Endothelial cell of umbilical vein (primary cell): ENCODE results near the gene RIPOR3. TPM values are rescaled to one million over a fixed set of nuclear protein-coding genes. Genes with fewer than 3 reads are reported as not detected.

Experiments
- BruUV-seq: library from RNA; stranded (reverse); fragments of 400-500 nt; replicated peaks from 2 replicates; lab custom pipeline; 2021; lab: Mats Ljungman, UMichigan
- CTCF ChIA-PET: fragments of 300-600, 350-600 bp; sonication (Branson Sonifier 250); formaldehyde crosslinking; loops from one replicate; lab custom pipeline; 2021; ENCODE audit warnings: antibody characterized with exemption, inconsistent platforms; lab: Charles Lee
- POLR2A ChIA-PET: fragments of 300-600, 350-600 bp; sonication (Branson Sonifier 250); formaldehyde crosslinking; loops from one replicate; lab custom pipeline; 2021; ENCODE audit warnings: antibody characterized with exemption, inconsistent platforms; lab: Charles Lee
- DNase-seq: peaks from one replicate; pipeline ENCODE4 v3.0.0-alpha.2; 2011; ENCODE audit warnings: low read depth, low spot score
- FAIRE-seq: peaks from 2 replicates; lab custom pipeline; 2011; peaks lifted over from hg19 to GRCh38; lab: Jason Lieb, UNC
- H2AFZ ChIP-seq: 2 replicates; pipeline ENCODE4 v1.6.0; 2012; ENCODE audit warnings: low read depth, low read length, control low read depth, inconsistent platforms
- H3K27ac ChIP-seq: 2 replicates; pipeline ENCODE4 v1.5.1; 2011; ENCODE audit warnings: low read depth, mild to moderate bottlenecking, control low read depth, low read length, moderate library complexity; ENCODE audit not compliant: insufficient read depth
- H3K27me3 ChIP-seq, 2 experiments: 2 replicates each; pipeline versions ENCODE4 v1.6.0 to v1.6.1; 2011; ENCODE audit warnings: low read length in 2 of 2, mixed read lengths in 1 of 2; ENCODE audit not compliant: control insufficient read depth in 2 of 2, insufficient read depth in 2 of 2
- H3K36me3 ChIP-seq, 2 experiments: 2 replicates in 1 of 2; 3 replicates in 1 of 2; pipeline ENCODE4 v1.5.1; 2011; ENCODE audit warnings: low read length in 2 of 2, mild to moderate bottlenecking in 1 of 2, moderate library complexity in 1 of 2; ENCODE audit not compliant: control insufficient read depth in 2 of 2, insufficient read depth in 2 of 2; ENCODE audit errors: extremely low read depth in 1 of 2
- H3K4me1 ChIP-seq: 3 replicates; pipeline ENCODE4 v1.5.1; 2011; ENCODE audit warnings: mild to moderate bottlenecking, low read length; ENCODE audit not compliant: control insufficient read depth, insufficient read depth; ENCODE audit errors: extremely low read depth
- H3K4me2 ChIP-seq: 2 replicates; pipeline ENCODE4 v1.6.1; 2011; ENCODE audit warnings: low read length, control low read depth, mixed read lengths; ENCODE audit not compliant: insufficient read depth
- H3K4me3 ChIP-seq, 3 experiments: fragments of 200-600 bp in 1 of 3; sonication (generic), shearing (Covaris generic) in 1 of 3; replicated peaks in 1 of 3; 2 replicates each; pipeline ENCODE4 v1.5.1; 2011 to 2016; ENCODE audit warnings: control low read depth in 3 of 3, low read length in 3 of 3, mild to moderate bottlenecking in 2 of 3, inconsistent platforms in 1 of 3, low read depth in 1 of 3, moderate library complexity in 1 of 3; ENCODE audit not compliant: insufficient read depth in 1 of 3
- H3K79me2 ChIP-seq: 2 replicates; pipeline ENCODE4 v1.6.0; 2012; ENCODE audit warnings: low read length, inconsistent platforms; ENCODE audit not compliant: control insufficient read depth, insufficient read depth
- H3K9ac ChIP-seq: replicated peaks from 2 replicates; pipeline ENCODE3; 2011; ENCODE audit warnings: low read length, control low read depth; ENCODE audit not compliant: insufficient read depth; ENCODE audit errors: extremely low read depth
- H3K9me1 ChIP-seq: replicated peaks from 3 replicates; pipeline ENCODE4 v1.6.0; 2011; ENCODE audit warnings: mild to moderate bottlenecking, low read length; ENCODE audit not compliant: control insufficient read depth, insufficient read depth; ENCODE audit errors: extremely low read depth
- H3K9me3 ChIP-seq: replicated peaks from 2 replicates; pipeline ENCODE4 v1.5.1; 2012; ENCODE audit warnings: low read length, inconsistent platforms; ENCODE audit not compliant: control insufficient read depth, insufficient read depth
- H4K20me1 ChIP-seq: replicated peaks from 2 replicates; pipeline ENCODE3; 2011; ENCODE audit warnings: mild to moderate bottlenecking, low read length; ENCODE audit not compliant: control insufficient read depth, insufficient read depth; ENCODE audit errors: extremely low read depth
- EZH2 ChIP-seq: IDR thresholded peaks from 2 replicates; pipeline ENCODE4 v1.6.1; 2012; ENCODE audit warnings: borderline replicate concordance, low read depth, mild to moderate bottlenecking, moderate library complexity, low read length, inconsistent platforms; ENCODE audit not compliant: severe bottlenecking
- FOS ChIP-seq: IDR thresholded peaks from 2 replicates; pipeline ENCODE4 v1.6.1; 2011; ENCODE audit warnings: mild to moderate bottlenecking, low read length, moderate library complexity, borderline replicate concordance; ENCODE audit not compliant: insufficient read depth
- GATA2 ChIP-seq: IDR thresholded peaks from 2 replicates; pipeline ENCODE4 v1.7.0; 2011; ENCODE audit warnings: low read depth, mild to moderate bottlenecking, moderate library complexity, mixed read lengths, low read length; ENCODE audit not compliant: insufficient read length, insufficient read depth
- JUN ChIP-seq: IDR thresholded peaks from 2 replicates; pipeline ENCODE4 v1.6.1; 2011; ENCODE audit warnings: borderline replicate concordance, low read depth; ENCODE audit not compliant: insufficient read length, insufficient read depth
- MYC ChIP-seq: IDR thresholded peaks from one replicate; pipeline ENCODE4 v1.6.1; 2011; ENCODE audit warnings: mild to moderate bottlenecking, low read depth, low read length
- POLR2A ChIP-seq: IDR thresholded peaks from 2 replicates; pipeline ENCODE4 v1.6.1; 2012; ENCODE audit warnings: low read depth, mild to moderate bottlenecking, control low read depth, low read length
- POLR2AphosphoS5 ChIP-seq: IDR thresholded peaks from 2 replicates; pipeline ENCODE4 v1.6.1; 2012; ENCODE audit warnings: low read depth, mild to moderate bottlenecking, control low read depth, low read length, moderate library complexity; ENCODE audit not compliant: insufficient read depth
- dilution Hi-C: fragments of 300-500 bp; cut with MboI; formaldehyde crosslinking; loops from one replicate; pipeline ENCODE4 v1.15.0; 2019; ENCODE audit warnings: low sequenced_read_pairs; ENCODE audit not compliant: extremely low pct_ligation_motif_present
- intact Hi-C: fragments of 100-400 bp; cut with micrococcal nuclease; formaldehyde crosslinking; loops from one replicate; pipeline ENCODE4 v1.10.0; 2022
- polyA plus RNA-seq, 4 experiments: library from polyadenylated mRNA; depleted of rRNA in 3 of 4; stranded (reverse) in 3 of 4; unstranded in 1 of 4; fragments of >200 nt; gene quantifications; 2 replicates each; pipeline versions ENCODE4 v1.2.1 to v1.2.3, GENCODE V29; 2011 to 2012; ENCODE audit warnings: missing spikeins in 1 of 4
- total RNA-seq: library from RNA; stranded (reverse); gene quantifications from 2 replicates; pipeline ENCODE4 v1.2.3, GENCODE V29; 2021
- TF ChIP-seq, protein P1 (sequence below), 2 donors: IDR thresholded peaks; 1 replicate in 1 of 2; 2 replicates in 1 of 2; pipeline ENCODE4 v1.5.1; 2011; ENCODE audit warnings: low read length in 2 of 2, mild to moderate bottlenecking in 2 of 2, moderate library complexity in 2 of 2, control low read depth in 1 of 2, inconsistent platforms in 1 of 2, low read depth in 1 of 2; ENCODE audit not compliant: insufficient read depth in 1 of 2; ENCODE audit errors: extremely low read depth in 1 of 2
- TF ChIP-seq, protein P2 (sequence below): IDR thresholded peaks from 2 replicates; pipeline ENCODE4 v1.6.1; 2011; ENCODE audit not compliant: insufficient read depth, insufficient read length

RIPOR3 gene
- total and polyA plus RNA-seq, 2 donors (not counting 3 experiments of a cell fraction or from before 2014, with no cell fraction given): not detected

DNA sequence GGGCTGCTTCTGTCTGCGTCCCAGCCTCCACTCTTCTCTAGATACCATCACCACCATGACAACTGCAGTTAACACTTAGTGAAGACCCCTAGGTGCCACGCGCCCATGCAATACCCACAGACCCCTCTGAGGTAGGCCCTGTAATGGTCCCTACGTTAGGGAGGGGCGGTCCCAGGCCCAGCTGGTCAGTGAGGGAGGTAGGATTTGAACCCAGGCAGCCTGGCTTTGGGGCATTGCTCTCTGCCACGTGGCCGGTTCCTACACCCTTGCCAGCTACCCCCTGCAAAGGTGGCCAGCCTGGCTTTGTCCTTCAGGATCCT is 18.2 kb downstream of the RIPOR3 start:
- Histone ChIP-seq H3K4me2 (no peak overlapping the region), H3K9me1 (no peaks in the 10 kb centered on the region), H4K20me1 (no peaks in the 10 kb centered on the region), H3K9ac (no peak overlapping the region), H3K79me2 (no peaks in the 10 kb centered on the region), H3K4me1 (no peaks in the 10 kb centered on the region), H3K27me3 (no peaks in the 10 kb centered on the region), H2AFZ (no peak overlapping the region), H3K9me3 (no peaks in the 10 kb centered on the region), H3K4me3 (no peak overlapping the region), H3K27ac (no peak overlapping the region), H3K36me3 (no peaks in the 10 kb centered on the region)
- no peak for DNase-seq
- intact Hi-C loops: no loop called here
- dilution Hi-C loops: no loop called here
- TF ChIP-seq EZH2 (no peak), POLR2AphosphoS5 (no peak), POLR2A (no peak), FOS (no peak)
- ChIA-PET CTCF (no interaction called here), POLR2A (no interaction called here)
- no TSS peak for BruUV-seq
- no peak for FAIRE-seq

DNA sequence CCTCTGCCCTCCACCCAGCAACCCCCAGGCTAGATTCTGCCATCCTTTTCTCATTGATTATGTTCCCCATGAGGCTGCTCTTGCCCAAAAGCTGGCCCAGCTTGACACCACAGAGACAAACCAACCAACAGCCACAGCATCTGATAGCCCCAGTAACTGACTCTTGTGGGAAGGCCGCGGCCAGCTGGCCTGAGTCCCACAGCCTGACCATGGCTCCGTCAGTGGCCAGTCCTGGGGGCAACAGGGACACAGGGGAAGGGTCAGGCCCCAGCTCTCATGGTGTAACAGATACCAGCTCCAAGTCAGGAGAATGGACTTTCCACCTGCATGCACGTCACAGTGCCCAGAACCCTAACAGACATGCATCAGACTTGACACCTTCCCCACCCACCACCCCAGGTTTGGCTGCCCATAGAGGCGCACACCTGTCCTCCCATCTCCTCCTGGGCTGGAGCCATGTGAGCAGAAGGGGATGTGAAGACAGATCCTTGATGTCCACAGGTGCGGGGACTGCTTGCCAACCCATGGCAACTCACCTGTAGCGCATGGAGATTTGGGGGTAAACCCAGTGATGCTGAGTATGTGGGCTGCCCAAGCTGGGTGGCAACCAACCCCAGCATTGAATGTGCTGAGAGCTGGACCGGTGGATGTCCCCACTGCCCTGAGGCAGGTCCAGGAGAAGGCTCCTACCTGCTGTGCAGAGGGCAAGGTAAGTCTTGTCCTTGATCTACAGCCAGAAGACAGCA is 18.8 kb downstream of the RIPOR3 start:
- CTCF ChIA-PET: interaction anchor here (1.2 kb wide), 1 partner anchor 14 kb away, joined by 3 read pairs; no protein-coding TSS in a partner anchor
- BruUV-seq: no TSS peak
- FAIRE-seq: no peak

More for the DNA sequence above, 18.8 kb downstream of the RIPOR3 start:
- H3K36me3 ChIP-seq: no peaks in the 10 kb centered on the region
- POLR2A ChIA-PET: no interaction called here
- H3K27ac ChIP-seq: no peak overlapping the region
- H3K4me1 ChIP-seq: no peaks in the 10 kb centered on the region
- TF ChIP-seq, protein P1, sequence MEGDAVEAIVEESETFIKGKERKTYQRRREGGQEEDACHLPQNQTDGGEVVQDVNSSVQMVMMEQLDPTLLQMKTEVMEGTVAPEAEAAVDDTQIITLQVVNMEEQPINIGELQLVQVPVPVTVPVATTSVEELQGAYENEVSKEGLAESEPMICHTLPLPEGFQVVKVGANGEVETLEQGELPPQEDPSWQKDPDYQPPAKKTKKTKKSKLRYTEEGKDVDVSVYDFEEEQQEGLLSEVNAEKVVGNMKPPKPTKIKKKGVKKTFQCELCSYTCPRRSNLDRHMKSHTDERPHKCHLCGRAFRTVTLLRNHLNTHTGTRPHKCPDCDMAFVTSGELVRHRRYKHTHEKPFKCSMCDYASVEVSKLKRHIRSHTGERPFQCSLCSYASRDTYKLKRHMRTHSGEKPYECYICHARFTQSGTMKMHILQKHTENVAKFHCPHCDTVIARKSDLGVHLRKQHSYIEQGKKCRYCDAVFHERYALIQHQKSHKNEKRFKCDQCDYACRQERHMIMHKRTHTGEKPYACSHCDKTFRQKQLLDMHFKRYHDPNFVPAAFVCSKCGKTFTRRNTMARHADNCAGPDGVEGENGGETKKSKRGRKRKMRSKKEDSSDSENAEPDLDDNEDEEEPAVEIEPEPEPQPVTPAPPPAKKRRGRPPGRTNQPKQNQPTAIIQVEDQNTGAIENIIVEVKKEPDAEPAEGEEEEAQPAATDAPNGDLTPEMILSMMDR (IDR thresholded peaks at IDR 0.05; ENCODE audit: extremely low read depth in 1 of 2, insufficient read depth in 1 of 2, low read depth in 1 of 2, low read length in 2 of 2): no peak
- TF ChIP-seq EZH2 (no peak), POLR2AphosphoS5 (no peak), MYC (no peak), POLR2A (no peak), GATA2 (no peak), JUN (no peak), FOS (no peak)
- TF ChIP-seq, protein P2, sequence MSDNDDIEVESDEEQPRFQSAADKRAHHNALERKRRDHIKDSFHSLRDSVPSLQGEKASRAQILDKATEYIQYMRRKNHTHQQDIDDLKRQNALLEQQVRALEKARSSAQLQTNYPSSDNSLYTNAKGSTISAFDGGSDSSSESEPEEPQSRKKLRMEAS: no peak
- H3K27me3 ChIP-seq: no peaks in the 10 kb centered on the region
- intact Hi-C loops (no loop called here), dilution Hi-C loops (no loop called here)
- H3K4me2 ChIP-seq: no peak overlapping the region
- H3K9me3 ChIP-seq: no peaks in the 10 kb centered on the region
- no peaks in the 10 kb centered on the region for H3K79me2 ChIP-seq
- H3K4me3 ChIP-seq: no peak overlapping the region
- no peak overlapping the region for H3K9ac ChIP-seq
- H2AFZ ChIP-seq: no peak overlapping the region
- H3K9me1 ChIP-seq: no peaks in the 10 kb centered on the region
- no peaks in the 10 kb centered on the region for H4K20me1 ChIP-seq
- no peak for DNase-seq
